IMR-90 (cell line): ENCODE data around the gene SDC4. TPM values are rescaled to one million over a fixed set of nuclear protein-coding genes. Genes with fewer than 3 reads are reported as not detected.
A peak's percentile ranks its signal among the peaks of the same experiment; 100 is the strongest.

Experiments
- ATAC-seq: fragments of 200-7000 bp; cut with Tn5 transposase; 2 replicates; pipeline ENCODE4 v1.9.1; 2020; ENCODE audit warnings: low read depth, mild to moderate bottlenecking, moderate library complexity
- BruUV-seq: library from RNA; stranded (reverse); fragments of 400-500 nt; replicated peaks from 2 replicates; lab custom pipeline; 2021; lab: Mats Ljungman, UMichigan
- CTCF ChIA-PET: fragments of 300-600 bp; formaldehyde crosslinking; extraction: SDS; loops from one replicate; lab custom pipeline; 2021; ENCODE audit warnings: antibody characterized with exemption; lab: Yijun Ruan, JAX
- POLR2A ChIA-PET: fragments of 300-600 bp; sonication (Branson Sonifier 250); formaldehyde crosslinking; loops from one replicate; lab custom pipeline; 2022; ENCODE audit warnings: antibody characterized with exemption; ENCODE audit not compliant: unreplicated experiment; lab: Charles Lee
- DNase-seq: peaks from one replicate; pipeline ENCODE4 v3.0.0; 2013
- H2AFZ ChIP-seq: replicated peaks from 2 replicates; pipeline ENCODE3; 2013; ENCODE audit warnings: low read length, mild to moderate bottlenecking; ENCODE audit not compliant: poor library complexity
- H2AK5ac ChIP-seq: 2 replicates; pipeline ENCODE4 v1.6.1; 2013; ENCODE audit warnings: low read depth, low read length, inconsistent platforms
- H2AK9ac ChIP-seq: replicated peaks from 2 replicates; pipeline ENCODE3; 2013; ENCODE audit warnings: mild to moderate bottlenecking, low read depth, low read length, moderate library complexity; ENCODE audit not compliant: poor library complexity
- H2BK120ac ChIP-seq: 2 replicates; pipeline ENCODE4 v1.6.1; 2013; ENCODE audit warnings: low read depth, low read length, inconsistent platforms
- H2BK15ac ChIP-seq: 3 replicates; pipeline ENCODE4 v1.6.1; 2013; ENCODE audit warnings: low read depth, low read length, inconsistent platforms
- H2BK20ac ChIP-seq: 2 replicates; pipeline ENCODE4 v1.6.1; 2013; ENCODE audit warnings: low read depth, mild to moderate bottlenecking, inconsistent platforms, low read length, moderate library complexity
- H2BK5ac ChIP-seq: 2 replicates; pipeline ENCODE4 v1.6.1; 2013; ENCODE audit warnings: mild to moderate bottlenecking, low read depth, low read length, inconsistent platforms; ENCODE audit not compliant: poor library complexity, severe bottlenecking
- H3K14ac ChIP-seq: replicated peaks from 2 replicates; pipeline ENCODE4 v1.6.1; 2013; ENCODE audit warnings: low read depth, low read length, inconsistent platforms
- H3K18ac ChIP-seq: 2 replicates; pipeline ENCODE4 v1.6.1; 2013; ENCODE audit warnings: low read depth, low read length, control low read depth
- H3K23ac ChIP-seq: 2 replicates; pipeline ENCODE4 v1.6.1; 2013; ENCODE audit warnings: low read depth, low read length, inconsistent platforms
- H3K27ac ChIP-seq: 2 replicates; pipeline ENCODE4 v1.5.1; 2013; ENCODE audit warnings: mild to moderate bottlenecking, control low read depth, low read length; ENCODE audit not compliant: insufficient read depth
- H3K27me3 ChIP-seq: 2 replicates; pipeline ENCODE4 v1.6.1; 2013; ENCODE audit warnings: low read length; ENCODE audit not compliant: control insufficient read depth, insufficient read depth
- H3K36me3 ChIP-seq: 2 replicates; pipeline ENCODE4 v1.6.1; 2013; ENCODE audit warnings: low read length, mixed read lengths; ENCODE audit not compliant: control insufficient read depth, insufficient read depth
- H3K4ac ChIP-seq: 2 replicates; pipeline ENCODE4 v1.6.1; 2013; ENCODE audit warnings: low read depth, low read length, inconsistent platforms
- H3K4me1 ChIP-seq: 2 replicates; pipeline ENCODE4 v1.6.1; 2013; ENCODE audit warnings: low read length, mixed read lengths; ENCODE audit not compliant: control insufficient read depth, insufficient read depth
- H3K4me2 ChIP-seq: 2 replicates; pipeline ENCODE4 v1.6.1; 2013; ENCODE audit warnings: low read depth, mild to moderate bottlenecking, control low read depth, low read length, moderate library complexity
- H3K4me3 ChIP-seq: 2 replicates; pipeline ENCODE4 v1.5.1; 2013; ENCODE audit warnings: low read depth, mild to moderate bottlenecking, control low read depth, low read length, moderate library complexity; ENCODE audit not compliant: insufficient read depth
- H3K56ac ChIP-seq: 2 replicates; pipeline ENCODE4 v1.6.1; 2013; ENCODE audit warnings: low read length, inconsistent platforms; ENCODE audit not compliant: insufficient read depth; ENCODE audit errors: extremely low read depth
- H3K79me1 ChIP-seq, 2 experiments: 2 replicates each; pipeline ENCODE4 v1.6.1; 2013; ENCODE audit warnings: low read length in 2 of 2, inconsistent platforms in 1 of 2, low read depth in 1 of 2
- H3K9ac ChIP-seq: 2 replicates; pipeline ENCODE4 v1.6.1; 2013; ENCODE audit warnings: low read depth, low read length, control low read depth
- H3K9me1 ChIP-seq: 2 replicates; pipeline ENCODE4 v1.6.1; 2013; ENCODE audit warnings: low read length, inconsistent platforms; ENCODE audit not compliant: insufficient read depth
- H3K9me3 ChIP-seq: 2 replicates; pipeline ENCODE4 v1.6.1; 2013; ENCODE audit warnings: low read length; ENCODE audit not compliant: control insufficient read depth, insufficient read depth
- H4K20me1 ChIP-seq: 2 replicates; pipeline ENCODE4 v1.6.1; 2013; ENCODE audit warnings: low read length, inconsistent platforms; ENCODE audit not compliant: insufficient read depth
- H4K5ac ChIP-seq: 2 replicates; pipeline ENCODE4 v1.6.1; 2013; ENCODE audit warnings: mild to moderate bottlenecking, low read depth, low read length, control low read depth
- H4K8ac ChIP-seq, 2 experiments: 2 replicates each; pipeline ENCODE4 v1.6.1; 2013; ENCODE audit warnings: low read depth in 2 of 2, low read length in 2 of 2, control low read depth in 1 of 2, inconsistent platforms in 1 of 2
- H4K91ac ChIP-seq: 2 replicates; pipeline ENCODE4 v1.6.1; 2013; ENCODE audit warnings: low read depth, low read length, inconsistent platforms; ENCODE audit not compliant: insufficient read depth
- BHLHE40 ChIP-seq: fragments of 150-350 bp; IDR thresholded peaks from 2 replicates; pipeline ENCODE4 v1.6.1; 2016; ENCODE audit warnings: mild to moderate bottlenecking, low read depth, low read length
- CEBPB ChIP-seq: IDR thresholded peaks from 2 replicates; pipeline ENCODE4 v1.6.1; 2012; ENCODE audit warnings: low read depth, low read length, improper control_type of control experiment
- CHD1 ChIP-seq: IDR thresholded peaks from 2 replicates; pipeline ENCODE4 v1.6.1; 2012; ENCODE audit warnings: low read depth, low read length, improper control_type of control experiment
- MAZ ChIP-seq: IDR thresholded peaks from 2 replicates; pipeline ENCODE4 v1.6.1; 2012; ENCODE audit warnings: low read depth, mild to moderate bottlenecking, low read length, improper control_type of control experiment, moderate library complexity, borderline replicate concordance
- MXI1 ChIP-seq: IDR thresholded peaks from 2 replicates; pipeline ENCODE4 v1.6.1; 2012; ENCODE audit warnings: low read depth, mild to moderate bottlenecking, low read length, moderate library complexity, borderline replicate concordance
- NFE2L2 ChIP-seq: fragments of 150-350 bp; IDR thresholded peaks from 2 replicates; pipeline ENCODE4 v1.6.1; 2016; ENCODE audit warnings: low read depth, mild to moderate bottlenecking, low read length
- POLR2A ChIP-seq: IDR thresholded peaks from 2 replicates; pipeline ENCODE4 v1.6.1; 2012; ENCODE audit warnings: mild to moderate bottlenecking, low read depth, low read length
- RCOR1 ChIP-seq: IDR thresholded peaks from 2 replicates; pipeline ENCODE4 v1.6.1; 2012; ENCODE audit warnings: mild to moderate bottlenecking, low read length, improper control_type of control experiment; ENCODE audit not compliant: insufficient replicate concordance
- RFX5 ChIP-seq: IDR thresholded peaks from 2 replicates; pipeline ENCODE4 v1.8.0; 2012; ENCODE audit warnings: low read depth, mild to moderate bottlenecking, low read length, moderate library complexity
- WGBS, 2 experiments: methylation state at CpG; one replicate each; pipeline versions ENCODE4 v1.1.5 to v1.1.7; 2013; ENCODE audit warnings: missing lambda C conversion rate in 2 of 2; ENCODE audit not compliant: insufficient read length in 1 of 2; ENCODE audit errors: extremely low coverage in 2 of 2; 5-methylcytosine and 5-hydroxymethylcytosine counted together
- dilution Hi-C: fragments of 300-500 bp; cut with HindIII; formaldehyde crosslinking; loops from one replicate; pipeline ENCODE4 v1.14.3; 2018; ENCODE audit warnings: low sequenced_read_pairs; ENCODE audit not compliant: unreplicated experiment
- in situ Hi-C: fragments of 300-500 bp; cut with MboI; formaldehyde crosslinking; loops from 3 replicates; pipeline ENCODE4 v1.14.3; 2019; ENCODE audit warnings: low sequenced_read_pairs, inconsistent platforms, mixed read lengths
- intact Hi-C: fragments of 100-400 bp; cut with micrococcal nuclease; formaldehyde crosslinking; loops from 2 replicates; pipeline ENCODE4 v1.10.0; 2022
- polyA plus RNA-seq, 3 experiments: library from polyadenylated mRNA; depleted of rRNA; stranded (reverse); fragments of >200 nt; gene quantifications; 2 replicates each; pipeline ENCODE4 v1.2.3, GENCODE V29; 2012; ENCODE audit warnings: low replicate concordance in 1 of 3
- total RNA-seq: library from RNA; depleted of rRNA; stranded (reverse); fragments of >200 nt; gene quantifications from 2 replicates; pipeline ENCODE4 v1.2.3, GENCODE V29; 2012

The SDC4 gene
- total and polyA plus RNA-seq, 2 of the 4 experiments (the other 2 are of a cell fraction) = 203 to 265 TPM

DNA sequence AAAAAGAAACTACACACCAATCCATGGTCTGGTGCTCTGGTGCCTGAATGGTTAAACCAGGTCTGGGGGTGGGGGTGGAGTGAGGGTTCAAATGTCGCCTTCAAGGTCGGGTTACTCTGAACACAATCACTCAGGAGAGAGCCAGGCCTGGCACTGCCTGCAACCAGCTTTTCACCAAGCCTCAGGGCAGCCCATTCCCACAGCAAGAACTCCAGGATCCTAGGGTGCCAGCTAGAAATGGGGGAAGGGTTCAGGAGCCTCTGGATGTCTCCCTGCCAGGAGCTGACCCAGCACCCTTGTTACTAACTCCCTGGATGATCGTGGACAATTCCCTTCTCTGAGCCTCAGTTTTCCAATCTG, 6.7 kb downstream of the SDC4 start:
- Histone ChIP-seq H2AFZ (no peak overlapping the region), H3K27ac (peak overlapping the region; percentile 92), H3K9me3 (no peaks in the 10 kb centered on the region), H3K23ac (peak overlapping the region; percentile 90), H3K4ac (peak overlapping the region; percentile 99), H3K56ac (peak overlapping the region; percentile 39; the same call in 1 of the 2 replicates), H3K9me1 (peaks cover 46% of the 10 kb centered on the region), H2BK5ac (peak overlapping the region; percentile 93), H3K14ac (peak overlapping the region; percentile 90), H4K8ac (peak overlapping the region; percentile 42 to 78), H3K4me2 (peak overlapping the region; percentile 87), H2AK5ac (peak overlapping the region; percentile 59; the same call in 1 of the 2 replicates), H4K91ac (peak overlapping the region; percentile 99), H4K20me1 (peaks cover 45% of the 10 kb centered on the region), H3K4me1 (peaks cover 72% of the 10 kb centered on the region), H3K36me3 (peaks cover 32% of the 10 kb centered on the region), H2BK15ac (peak overlapping the region; percentile 99; the same call in 2 of the 3 replicates), H3K27me3 (no peaks in the 10 kb centered on the region), H2AK9ac (peak overlapping the region; percentile 92), H3K79me1 (peaks cover 23 to 95% of the 10 kb centered on the region in 2 experiments), H4K5ac (peak overlapping the region; percentile 58), H2BK20ac (peak overlapping the region; percentile 35), H3K18ac (peak overlapping the region; percentile 17), H3K4me3 (no peak overlapping the region), H2BK120ac (peak overlapping the region; percentile 95), H3K9ac (peak overlapping the region; percentile 50)
- no TSS peak for BruUV-seq
- dilution Hi-C loops (no loop called here), in situ Hi-C loops (loop anchor here (25.0 kb wide), 1 partner anchor 571 kb away; the partner anchor contains the start of gene PLTP), intact Hi-C loops (no loop called here)
- WGBS, 2 experiments = no CpG with 5 or more reads among the region's 3 CpGs
- POLR2A ChIA-PET = no interaction called here
- CTCF ChIA-PET = interaction anchor here (2.5 kb wide), 1 partner anchor 21 kb away, joined by 8 read pairs; the partner anchor contains the start of gene SYS1
- ATAC-seq (no peak), DNase-seq (no peak)
- TF ChIP-seq RCOR1 (no peak), CEBPB (no peak), RFX5 (no peak), CHD1 (no peak), NFE2L2 (no peak), MXI1 (no peak), MAZ (no peak), POLR2A (no peak), BHLHE40 (no peak)
